ENCODE measurements around the gene ATP6V0B. TPM values are rescaled to one million over a fixed set of nuclear protein-coding genes. Genes with fewer than 3 reads are reported as not detected.
A peak's percentile ranks its signal among the peaks of the same experiment; 100 is the strongest.

Gene ATP6V0B
- total RNA-seq: 81.9 and 89.4 TPM in 2 replicates

GRCh38 chr1:43974443-43975248, at the start of gene ATP6V0B:
ATP6V0B (plus strand) TSS chr1:43974960; CDS start chr1:43975041, 81 bp downstream.
- Histone ChIP-seq H2AFZ (ENCODE audit: low read length) (peak within 1 kb of the TSS; percentile 93), H4K20me1 (ENCODE audit: insufficient read depth, low read length) (peaks cover 27% of the 10 kb centered on the region), H3K36me3 (ENCODE audit: insufficient read depth, low read length) (peaks cover 33% of the 10 kb centered on the region), H3K4me3 (ENCODE audit: insufficient read depth, low read length) (peak within 1 kb of the TSS; percentile 94), H3K9me3 (ENCODE audit: low read depth, low read length) (no peaks in the 10 kb centered on the region), H3K4me1 (ENCODE audit: insufficient read depth, low read length) (peaks cover 42% of the 10 kb centered on the region), H3K4me2 (ENCODE audit: insufficient read depth, low read length) (peak within 1 kb of the TSS; percentile 96), H3K27ac (ENCODE audit: low read depth, low read length) (peak within 1 kb of the TSS; percentile 79), H3K27me3 (ENCODE audit: insufficient read depth, low read length) (no peaks in the 10 kb centered on the region), H3K79me2 (ENCODE audit: insufficient read depth, low read length) (peaks cover 62% of the 10 kb centered on the region)
- TF ChIP-seq CTCF (IDR thresholded peaks at IDR 0.05; ENCODE audit: extremely low read depth, low read depth, low read length): no peak
- peak; percentile 100 for DNase-seq (ENCODE audit: insufficient read length, low spot score, missing footprints)

DNA sequence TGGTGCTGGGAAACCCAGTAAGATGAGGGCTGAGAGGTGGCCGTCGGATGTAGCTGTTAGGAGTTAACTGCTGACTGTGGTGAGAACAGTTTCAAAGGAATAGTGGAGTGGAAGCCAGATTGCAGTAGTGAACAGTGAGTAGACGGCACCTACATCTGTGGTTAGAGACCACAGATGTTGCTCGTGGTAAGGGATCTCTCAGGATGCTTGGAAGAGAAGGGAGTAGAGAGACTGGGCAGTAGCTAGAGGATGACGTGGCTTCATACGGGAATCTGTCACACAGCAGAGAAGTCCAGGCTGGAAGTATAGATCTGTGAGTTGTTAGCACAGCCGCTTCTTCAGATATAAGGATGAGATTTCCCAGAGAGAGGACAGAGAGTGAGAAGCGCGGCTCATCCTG, 48.9 kb upstream of the ATP6V0B start:
- Histone ChIP-seq H3K4me1 (ENCODE audit: insufficient read depth, low read length) (peaks cover 21% of the 10 kb centered on the region), H4K20me1 (ENCODE audit: insufficient read depth, low read length) (no peaks in the 10 kb centered on the region), H3K27me3 (ENCODE audit: insufficient read depth, low read length) (no peaks in the 10 kb centered on the region), H3K4me3 (ENCODE audit: insufficient read depth, low read length) (no peak overlapping the region), H3K79me2 (ENCODE audit: insufficient read depth, low read length) (no peaks in the 10 kb centered on the region), H3K27ac (ENCODE audit: low read depth, low read length) (no peak overlapping the region), H2AFZ (ENCODE audit: low read length) (no peak overlapping the region), H3K36me3 (ENCODE audit: insufficient read depth, low read length) (peaks cover 18% of the 10 kb centered on the region), H3K9me3 (ENCODE audit: low read depth, low read length) (peaks cover 3% of the 10 kb centered on the region), H3K4me2 (ENCODE audit: insufficient read depth, low read length) (no peak overlapping the region)
- no peak for TF ChIP-seq CTCF (IDR thresholded peaks at IDR 0.05; ENCODE audit: extremely low read depth, low read depth, low read length)
- no peak for DNase-seq (ENCODE audit: insufficient read length, low spot score, missing footprints)

DNA sequence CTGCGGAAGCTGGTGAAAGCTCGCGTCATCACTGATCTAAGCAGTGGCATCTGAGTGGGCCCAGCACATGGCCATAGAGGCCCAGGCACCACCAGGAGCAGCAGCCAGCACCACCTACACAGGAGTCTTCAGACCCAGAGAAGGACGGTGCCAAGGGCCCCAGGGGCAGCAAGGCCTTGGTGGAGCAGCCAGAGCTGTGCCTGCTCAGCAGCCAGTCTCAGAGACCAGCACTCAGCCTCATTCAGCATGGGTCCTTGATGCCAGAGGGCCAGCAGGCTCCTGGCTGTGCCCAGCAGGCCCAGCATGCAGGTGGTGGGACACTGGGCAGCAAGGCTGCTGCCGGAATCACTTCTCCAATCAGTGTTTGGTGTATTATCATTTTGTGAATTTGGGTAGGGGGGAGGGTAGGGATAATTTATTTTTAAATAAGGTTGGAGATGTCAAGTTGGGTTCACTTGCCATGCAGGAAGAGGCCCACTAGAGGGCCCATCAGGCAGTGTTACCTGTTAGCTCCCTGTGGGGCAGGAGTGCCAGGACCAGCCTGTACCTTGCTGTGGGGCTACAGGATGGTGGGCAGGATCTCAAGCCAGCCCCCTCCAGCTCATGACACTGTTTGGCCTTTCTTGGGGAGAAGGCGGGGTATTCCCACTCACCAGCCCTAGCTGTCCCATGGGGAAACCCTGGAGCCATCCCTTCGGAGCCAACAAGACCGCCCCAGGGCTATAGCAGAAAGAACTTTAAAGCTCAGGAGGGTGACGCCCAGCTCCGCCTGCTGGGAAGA, 44.4 kb upstream of the ATP6V0B start:
- Histone ChIP-seq H3K4me2 (ENCODE audit: insufficient read depth, low read length) (no peak overlapping the region), H3K27me3 (ENCODE audit: insufficient read depth, low read length) (no peaks in the 10 kb centered on the region), H3K79me2 (ENCODE audit: insufficient read depth, low read length) (no peaks in the 10 kb centered on the region), H3K4me1 (ENCODE audit: insufficient read depth, low read length) (peaks cover 20% of the 10 kb centered on the region), H3K36me3 (ENCODE audit: insufficient read depth, low read length) (peaks cover 18% of the 10 kb centered on the region), H2AFZ (ENCODE audit: low read length) (no peak overlapping the region), H3K27ac (ENCODE audit: low read depth, low read length) (peak overlapping the region; percentile 37), H4K20me1 (ENCODE audit: insufficient read depth, low read length) (peaks cover 8% of the 10 kb centered on the region), H3K9me3 (ENCODE audit: low read depth, low read length) (peaks cover 3% of the 10 kb centered on the region), H3K4me3 (ENCODE audit: insufficient read depth, low read length) (no peak overlapping the region)
- peak; percentile 27 for TF ChIP-seq CTCF (IDR thresholded peaks at IDR 0.05; ENCODE audit: extremely low read depth, low read depth, low read length)
- DNase-seq (ENCODE audit: insufficient read length, low spot score, missing footprints): peak; percentile 76

- no peak for TF ChIP-seq CTCF (IDR thresholded peaks at IDR 0.05; ENCODE audit: extremely low read depth, low read depth, low read length)
- no peak overlapping the region for H3K4me3 ChIP-seq (ENCODE audit: insufficient read depth, low read length)
- no peaks in the 10 kb centered on the region for H3K27me3 ChIP-seq (ENCODE audit: insufficient read depth, low read length)
- H3K9me3 ChIP-seq (ENCODE audit: low read depth, low read length): peaks cover 3% of the 10 kb centered on the region
- DNase-seq (ENCODE audit: insufficient read length, low spot score, missing footprints): no peak
- H3K4me1 ChIP-seq (ENCODE audit: insufficient read depth, low read length): peaks cover 20% of the 10 kb centered on the region
- no peak overlapping the region for H3K4me2 ChIP-seq (ENCODE audit: insufficient read depth, low read length)
- H3K36me3 ChIP-seq (ENCODE audit: insufficient read depth, low read length): peaks cover 13% of the 10 kb centered on the region
- no peak overlapping the region for H3K27ac ChIP-seq (ENCODE audit: low read depth, low read length)
- H3K79me2 ChIP-seq (ENCODE audit: insufficient read depth, low read length): no peaks in the 10 kb centered on the region
- H2AFZ ChIP-seq (ENCODE audit: low read length): no peak overlapping the region
- peaks cover 8% of the 10 kb centered on the region for H4K20me1 ChIP-seq (ENCODE audit: insufficient read depth, low read length)
Measured at GRCh38 chr1:43930949-43931275, 43.8 kb upstream of the ATP6V0B start.
